ENCODE results near the gene CHPT1.

GRCh38 chr12:101650346-101651117 is 46.9 kb upstream of the CHPT1 start:
- no peak for TF ChIP-seq ZFX (IDR thresholded peaks at IDR 0.05; ENCODE audit: borderline replicate concordance)
- TF ChIP-seq CTCF (IDR thresholded peaks at IDR 0.05), result no peak

Data from 22Rv1 (cell line).